ENCODE measurements around the gene IL1R2.

Gene IL1R2

DNA sequence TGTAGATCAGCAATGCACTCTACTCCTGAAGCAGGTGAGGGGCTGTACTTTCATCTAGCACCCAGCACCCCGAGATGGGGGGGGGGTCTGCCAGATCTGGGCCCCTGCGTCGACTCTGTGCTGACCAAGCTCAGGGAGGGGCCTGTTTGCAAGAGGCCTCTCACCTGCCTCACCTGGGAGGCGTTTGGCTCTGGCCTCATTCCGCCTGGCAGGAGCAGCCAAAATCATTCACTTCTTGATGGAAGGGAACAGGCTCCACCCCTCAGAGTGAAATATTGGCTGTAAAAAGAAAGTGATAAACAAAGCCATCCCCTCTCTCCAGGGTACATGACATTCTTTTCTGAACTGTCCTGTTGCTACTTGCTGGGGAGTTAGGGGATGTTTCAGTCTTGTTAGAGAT lies 10.7 kb upstream of the IL1R2 start:
- no peak for TF ChIP-seq CEBPB (IDR thresholded peaks at IDR 0.05)
- no peak for TF ChIP-seq TEAD4 (IDR thresholded peaks at IDR 0.05)
- TF ChIP-seq, protein P1, sequence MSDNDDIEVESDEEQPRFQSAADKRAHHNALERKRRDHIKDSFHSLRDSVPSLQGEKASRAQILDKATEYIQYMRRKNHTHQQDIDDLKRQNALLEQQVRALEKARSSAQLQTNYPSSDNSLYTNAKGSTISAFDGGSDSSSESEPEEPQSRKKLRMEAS (IDR thresholded peaks at IDR 0.05): no peak
- TF ChIP-seq, protein P2, sequence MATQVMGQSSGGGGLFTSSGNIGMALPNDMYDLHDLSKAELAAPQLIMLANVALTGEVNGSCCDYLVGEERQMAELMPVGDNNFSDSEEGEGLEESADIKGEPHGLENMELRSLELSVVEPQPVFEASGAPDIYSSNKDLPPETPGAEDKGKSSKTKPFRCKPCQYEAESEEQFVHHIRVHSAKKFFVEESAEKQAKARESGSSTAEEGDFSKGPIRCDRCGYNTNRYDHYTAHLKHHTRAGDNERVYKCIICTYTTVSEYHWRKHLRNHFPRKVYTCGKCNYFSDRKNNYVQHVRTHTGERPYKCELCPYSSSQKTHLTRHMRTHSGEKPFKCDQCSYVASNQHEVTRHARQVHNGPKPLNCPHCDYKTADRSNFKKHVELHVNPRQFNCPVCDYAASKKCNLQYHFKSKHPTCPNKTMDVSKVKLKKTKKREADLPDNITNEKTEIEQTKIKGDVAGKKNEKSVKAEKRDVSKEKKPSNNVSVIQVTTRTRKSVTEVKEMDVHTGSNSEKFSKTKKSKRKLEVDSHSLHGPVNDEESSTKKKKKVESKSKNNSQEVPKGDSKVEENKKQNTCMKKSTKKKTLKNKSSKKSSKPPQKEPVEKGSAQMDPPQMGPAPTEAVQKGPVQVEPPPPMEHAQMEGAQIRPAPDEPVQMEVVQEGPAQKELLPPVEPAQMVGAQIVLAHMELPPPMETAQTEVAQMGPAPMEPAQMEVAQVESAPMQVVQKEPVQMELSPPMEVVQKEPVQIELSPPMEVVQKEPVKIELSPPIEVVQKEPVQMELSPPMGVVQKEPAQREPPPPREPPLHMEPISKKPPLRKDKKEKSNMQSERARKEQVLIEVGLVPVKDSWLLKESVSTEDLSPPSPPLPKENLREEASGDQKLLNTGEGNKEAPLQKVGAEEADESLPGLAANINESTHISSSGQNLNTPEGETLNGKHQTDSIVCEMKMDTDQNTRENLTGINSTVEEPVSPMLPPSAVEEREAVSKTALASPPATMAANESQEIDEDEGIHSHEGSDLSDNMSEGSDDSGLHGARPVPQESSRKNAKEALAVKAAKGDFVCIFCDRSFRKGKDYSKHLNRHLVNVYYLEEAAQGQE (IDR thresholded peaks at IDR 0.05; ENCODE audit: low read depth): no peak
- no peak for TF ChIP-seq ZBTB7A (IDR thresholded peaks at IDR 0.05; ENCODE audit: low read depth)
- TF ChIP-seq, protein P3, sequence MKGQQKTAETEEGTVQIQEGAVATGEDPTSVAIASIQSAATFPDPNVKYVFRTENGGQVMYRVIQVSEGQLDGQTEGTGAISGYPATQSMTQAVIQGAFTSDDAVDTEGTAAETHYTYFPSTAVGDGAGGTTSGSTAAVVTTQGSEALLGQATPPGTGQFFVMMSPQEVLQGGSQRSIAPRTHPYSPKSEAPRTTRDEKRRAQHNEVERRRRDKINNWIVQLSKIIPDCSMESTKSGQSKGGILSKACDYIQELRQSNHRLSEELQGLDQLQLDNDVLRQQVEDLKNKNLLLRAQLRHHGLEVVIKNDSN (IDR thresholded peaks at IDR 0.05): no peak
- TF ChIP-seq EGR1 (IDR thresholded peaks at IDR 0.05): no peak
- TF ChIP-seq NFIC (IDR thresholded peaks at IDR 0.05): no peak
- TF ChIP-seq RAD21 (IDR thresholded peaks at IDR 0.05; ENCODE audit: low read depth): no peak
- no peak for TF ChIP-seq TCF12 (IDR thresholded peaks at IDR 0.05; ENCODE audit: low read depth)
- TF ChIP-seq YY1 (IDR thresholded peaks at IDR 0.05; ENCODE audit: low read depth): no peak
- TF ChIP-seq TAF1 (IDR thresholded peaks at IDR 0.05; ENCODE audit: low read depth): no peak
- no peak for TF ChIP-seq EP300 (IDR thresholded peaks at IDR 0.05; ENCODE audit: borderline replicate concordance)
- no peak for TF ChIP-seq CREB1 (IDR thresholded peaks at IDR 0.05; ENCODE audit: low read depth)
- TF ChIP-seq FOXM1 (IDR thresholded peaks at IDR 0.05; ENCODE audit: borderline replicate concordance, low read depth): no peak

DNA sequence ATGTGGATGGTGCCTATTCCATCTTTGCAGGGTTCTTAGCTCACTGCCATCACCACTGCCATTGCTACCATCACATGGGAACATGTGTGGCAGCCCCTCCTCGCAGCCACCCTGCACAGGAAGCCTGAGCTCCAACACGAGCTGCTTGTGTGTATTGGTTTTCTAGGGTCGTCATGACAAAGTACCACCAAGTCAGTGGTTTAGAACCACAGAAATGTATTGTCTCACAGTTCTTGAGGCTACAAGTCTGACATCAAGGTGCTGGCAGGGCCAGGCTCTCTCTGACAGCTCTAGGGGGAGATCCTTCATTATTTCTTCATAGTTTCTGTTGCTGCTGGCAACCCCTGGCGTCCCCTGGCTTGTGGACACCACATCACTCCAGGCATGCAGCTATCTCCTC lies 10.3 kb upstream of the IL1R2 start:
- TF ChIP-seq EGR1 (IDR thresholded peaks at IDR 0.05) (no peak), CREB1 (IDR thresholded peaks at IDR 0.05; ENCODE audit: low read depth) (no peak), ZBTB7A (IDR thresholded peaks at IDR 0.05; ENCODE audit: low read depth) (no peak), NFIC (IDR thresholded peaks at IDR 0.05) (no peak), FOXM1 (IDR thresholded peaks at IDR 0.05; ENCODE audit: borderline replicate concordance, low read depth) (no peak), TEAD4 (IDR thresholded peaks at IDR 0.05) (no peak), YY1 (IDR thresholded peaks at IDR 0.05; ENCODE audit: low read depth) (no peak), RAD21 (IDR thresholded peaks at IDR 0.05; ENCODE audit: low read depth) (no peak), CEBPB (IDR thresholded peaks at IDR 0.05) (no peak), TAF1 (IDR thresholded peaks at IDR 0.05; ENCODE audit: low read depth) (no peak), EP300 (IDR thresholded peaks at IDR 0.05; ENCODE audit: borderline replicate concordance) (no peak), TCF12 (IDR thresholded peaks at IDR 0.05; ENCODE audit: low read depth) (no peak)
- TF ChIP-seq, protein P3 (IDR thresholded peaks at IDR 0.05): no peak
- TF ChIP-seq, protein P2 (IDR thresholded peaks at IDR 0.05; ENCODE audit: low read depth): no peak
- TF ChIP-seq, protein P1 (IDR thresholded peaks at IDR 0.05): no peak

DNA sequence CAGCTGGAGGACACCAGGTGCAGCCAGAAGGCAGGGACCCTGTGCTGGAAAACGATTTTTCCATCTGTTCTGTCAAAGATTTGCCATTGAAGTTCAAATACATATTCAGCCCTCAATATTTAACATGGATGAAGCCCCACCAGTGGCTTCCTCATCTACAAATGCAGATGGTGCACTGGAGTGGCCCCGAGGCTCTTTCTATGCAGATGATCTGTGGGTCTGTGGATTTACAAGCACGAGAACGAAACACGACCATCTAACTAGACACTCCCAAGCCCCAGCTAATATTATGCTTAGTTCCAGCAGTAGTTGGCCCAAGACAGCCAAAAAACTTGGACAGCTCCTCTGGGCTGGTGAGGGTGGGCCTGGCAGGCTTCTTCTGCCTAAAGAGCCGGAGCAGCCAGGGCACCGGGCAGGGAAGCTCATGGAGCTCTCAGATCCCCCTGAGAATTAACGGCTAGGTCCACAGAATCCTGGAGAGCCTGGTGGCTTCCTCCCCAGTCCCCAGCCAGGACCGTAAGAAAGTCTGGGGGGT lies 9.2 kb upstream of the IL1R2 start:
- TF ChIP-seq CREB1 (IDR thresholded peaks at IDR 0.05; ENCODE audit: low read depth) (no peak), FOXM1 (IDR thresholded peaks at IDR 0.05; ENCODE audit: borderline replicate concordance, low read depth) (no peak), TCF12 (IDR thresholded peaks at IDR 0.05; ENCODE audit: low read depth) (no peak), TAF1 (IDR thresholded peaks at IDR 0.05; ENCODE audit: low read depth) (0 out of 2 replicates have a peak, but pooled peaks have one; percentile 10), TEAD4 (IDR thresholded peaks at IDR 0.05) (no peak), CEBPB (IDR thresholded peaks at IDR 0.05) (no peak), ZBTB7A (IDR thresholded peaks at IDR 0.05; ENCODE audit: low read depth) (no peak), YY1 (IDR thresholded peaks at IDR 0.05; ENCODE audit: low read depth) (no peak)
- TF ChIP-seq, protein P1 (IDR thresholded peaks at IDR 0.05): no peak
- TF ChIP-seq, protein P2 (IDR thresholded peaks at IDR 0.05; ENCODE audit: low read depth): peak; percentile 63
- TF ChIP-seq, protein P3 (IDR thresholded peaks at IDR 0.05): no peak

Data from Ishikawa (cell line).